Lower leg skin (tissue), 3 donors: ENCODE measurements around the gene NRIP2.

Experiments
- CTCF ChIP-seq, 3 donors: fragments of 450-650 bp; IDR thresholded peaks; one replicate each; pipeline ENCODE4 v1.5.1; 2016; ENCODE audit warnings: antibody characterized with exemption in 3 of 3, mild to moderate bottlenecking in 3 of 3, moderate library complexity in 2 of 3
- POLR2A ChIP-seq, 2 donors: fragments of 450-650 bp; IDR thresholded peaks; one replicate each; pipeline ENCODE4 v1.6.1; 2016 to 2017; ENCODE audit warnings: antibody characterized with exemption in 2 of 2, mild to moderate bottlenecking in 1 of 2, moderate library complexity in 1 of 2

GRCh38 chr12:2785017-2785416 lies 49.8 kb downstream of the NRIP2 start:
- TF ChIP-seq CTCF (IDR thresholded peaks at IDR 0.05) (no peak), POLR2A (IDR thresholded peaks at IDR 0.05) (no peak)
